Natural killer cell (primary cell): Measurements from ENCODE around the gene RRP1. TPM values are rescaled to one million over a fixed set of nuclear protein-coding genes. Genes with fewer than 3 reads are reported as not detected.

Source experiments
- ATAC-seq, 3 donors: fragments of 150-1000 bp in 2 of 3; fragments of 200-7000 bp in 1 of 3; cut with Tn5 transposase; 1 replicate in 1 of 3; 2 replicates in 2 of 3; pipeline ENCODE4 v1.10.0; 2021; ENCODE audit warnings: mild to moderate bottlenecking in 2 of 3, moderate library complexity in 2 of 3
- DNase-seq, 2 donors: peaks; one replicate each; pipeline versions ENCODE4 v3.0.0 to v3.0.0-alpha.2; 2013 to 2021; ENCODE audit warnings: mixed read lengths in 1 of 2
- H3K27ac ChIP-seq: one replicate; pipeline ENCODE4 v1.5.1; 2013; ENCODE audit warnings: mild to moderate bottlenecking, low read length
- H3K27me3 ChIP-seq: one replicate; pipeline ENCODE4 v1.6.1; 2013; ENCODE audit warnings: low read length; ENCODE audit not compliant: control insufficient read depth, insufficient read depth
- H3K36me3 ChIP-seq: one replicate; pipeline ENCODE4 v1.6.1; 2013; ENCODE audit warnings: low read length; ENCODE audit not compliant: control insufficient read depth, insufficient read depth
- H3K4me1 ChIP-seq: one replicate; pipeline ENCODE4 v1.6.1; 2013; ENCODE audit warnings: low read length; ENCODE audit not compliant: control insufficient read depth, insufficient read depth
- H3K4me3 ChIP-seq: one replicate; pipeline ENCODE4 v1.5.1; 2013; ENCODE audit warnings: low read length
- H3K9me3 ChIP-seq: one replicate; pipeline ENCODE4 v1.6.1; 2013; ENCODE audit warnings: low read length; ENCODE audit not compliant: control insufficient read depth, insufficient read depth
- H3K27ac Mint-ChIP-seq, 2 donors: one replicate each; pipeline ENCODE4 v1.8.0; 2022; ENCODE audit warnings: mild to moderate bottlenecking in 2 of 2, mixed read lengths in 2 of 2, moderate library complexity in 1 of 2
- H3K27me3 Mint-ChIP-seq, 2 donors: one replicate each; pipeline ENCODE4 v1.8.0; 2022; ENCODE audit warnings: low read depth in 2 of 2, mixed read lengths in 2 of 2
- H3K36me3 Mint-ChIP-seq: one replicate; pipeline ENCODE4 v1.8.0; 2022; ENCODE audit warnings: mixed read lengths
- H3K4me1 Mint-ChIP-seq, 2 donors: one replicate each; pipeline ENCODE4 v1.8.0; 2022; ENCODE audit warnings: mixed read lengths in 2 of 2
- H3K4me3 Mint-ChIP-seq: one replicate; pipeline ENCODE4 v1.8.0; 2022; ENCODE audit warnings: mild to moderate bottlenecking, moderate library complexity, mixed read lengths
- H3K9me3 Mint-ChIP-seq, 2 donors: one replicate each; pipeline ENCODE4 v1.8.0; 2022; ENCODE audit warnings: mixed read lengths in 2 of 2
- CTCF ChIP-seq: fragments of 200-600 bp; IDR thresholded peaks from one replicate; pipeline ENCODE4 v1.8.0; 2022; ENCODE audit warnings: antibody characterized with exemption
- WGBS: methylation state at CpG from one replicate; pipeline ENCODE4 v1.1.7; 2013; ENCODE audit warnings: missing lambda C conversion rate; ENCODE audit not compliant: insufficient coverage; 5-methylcytosine and 5-hydroxymethylcytosine counted together
- intact Hi-C: fragments of 100-400 bp; cut with micrococcal nuclease; formaldehyde crosslinking; loops from one replicate; pipeline ENCODE4 v1.14.2; 2022
- total RNA-seq, 4 donors: library from RNA; stranded (reverse); fragments of 120-200 nt in 1 of 4; gene quantifications; one replicate each; pipeline versions ENCODE4 v1.2.3 to v1.2.4, GENCODE V29; 2013 to 2022

The RRP1 gene
- total RNA-seq, 3 donors from 2014 or later (not counting 1 experiment from before 2014, with no cell fraction given): 15.7 to 24.6 (median 23.7) TPM

- DNase-seq: no peak
- Mint-ChIP-seq H3K4me1 (peaks cover 0 to 6% of the 10 kb centered on the region in 2 donors), H3K4me3 (no peak overlapping the region), H3K27ac (no peak overlapping the region), H3K27me3 (peaks cover 6 to 8% of the 10 kb centered on the region in 2 donors), H3K9me3 (no peaks in the 10 kb centered on the region), H3K36me3 (no peaks in the 10 kb centered on the region)
- H3K27ac ChIP-seq: no peak overlapping the region
- H3K9me3 ChIP-seq: no peaks in the 10 kb centered on the region
- no peak overlapping the region for H3K4me3 ChIP-seq
- H3K36me3 ChIP-seq: no peaks in the 10 kb centered on the region
- ATAC-seq: no peak
- H3K4me1 ChIP-seq: no peaks in the 10 kb centered on the region
- no peak for TF ChIP-seq CTCF
- WGBS: 95% methylated on average over 13 of the region's 13 CpGs
- intact Hi-C loops: no loop called here
- H3K27me3 ChIP-seq: no peaks in the 10 kb centered on the region
These were observed 56.0 kb downstream of the RRP1 start for GRCh38 chr21:43845386-43845785.

GRCh38 chr21:43846430-43846829, 57.1 kb downstream of the RRP1 start:
- Histone ChIP-seq H3K9me3 (peaks cover 6% of the 10 kb centered on the region), H3K4me1 (no peaks in the 10 kb centered on the region), H3K4me3 (no peak overlapping the region), H3K27ac (no peak overlapping the region), H3K36me3 (no peaks in the 10 kb centered on the region), H3K27me3 (no peaks in the 10 kb centered on the region)
- ATAC-seq: no peak
- no peak for DNase-seq
- no peaks in the 10 kb centered on the region for H3K36me3 Mint-ChIP-seq
- no peaks in the 10 kb centered on the region for H3K9me3 Mint-ChIP-seq
- TF ChIP-seq CTCF: no peak
- H3K4me1 Mint-ChIP-seq: peaks cover 0 to 6% of the 10 kb centered on the region in 2 donors
- intact Hi-C loops: no loop called here
- 97% methylated on average over 6 of the region's 6 CpGs for WGBS
- peaks cover 6 to 18% of the 10 kb centered on the region in 2 donors for H3K27me3 Mint-ChIP-seq
- H3K27ac Mint-ChIP-seq: no peak overlapping the region
- no peak overlapping the region for H3K4me3 Mint-ChIP-seq

- H3K4me3 ChIP-seq: no peak overlapping the region
- Mint-ChIP-seq H3K9me3 (no peaks in the 10 kb centered on the region), H3K27me3 (peaks cover 6 to 18% of the 10 kb centered on the region in 2 donors), H3K4me3 (no peak overlapping the region), H3K36me3 (no peaks in the 10 kb centered on the region), H3K27ac (no peak overlapping the region), H3K4me1 (peaks cover 0 to 6% of the 10 kb centered on the region in 2 donors)
- intact Hi-C loops: no loop called here
- no peak for DNase-seq
- WGBS: 96% methylated on average over 14 of the region's 14 CpGs
- TF ChIP-seq CTCF: no peak
- no peaks in the 10 kb centered on the region for H3K27me3 ChIP-seq
- no peaks in the 10 kb centered on the region for H3K36me3 ChIP-seq
- H3K27ac ChIP-seq: no peak overlapping the region
- ATAC-seq: no peak
- H3K9me3 ChIP-seq: peaks cover 6% of the 10 kb centered on the region
- H3K4me1 ChIP-seq: no peaks in the 10 kb centered on the region
These were observed 57.9 kb downstream of the RRP1 start for GRCh38 chr21:43847301-43847700.

- Mint-ChIP-seq H3K27ac (no peak overlapping the region), H3K27me3 (peaks cover 8 to 24% of the 10 kb centered on the region in 2 donors), H3K4me1 (no peaks in the 10 kb centered on the region), H3K36me3 (no peaks in the 10 kb centered on the region), H3K4me3 (no peak overlapping the region), H3K9me3 (no peaks in the 10 kb centered on the region)
- Histone ChIP-seq H3K4me1 (no peaks in the 10 kb centered on the region), H3K27ac (no peak overlapping the region), H3K27me3 (no peaks in the 10 kb centered on the region), H3K36me3 (no peaks in the 10 kb centered on the region), H3K9me3 (peaks cover 6% of the 10 kb centered on the region), H3K4me3 (no peak overlapping the region)
- no peak for ATAC-seq
- no peak for DNase-seq
- no peak for TF ChIP-seq CTCF
- WGBS: 90% methylated on average over 10 of the region's 10 CpGs
- intact Hi-C loops: no loop called here
These were observed 59.4 kb downstream of the RRP1 start for GRCh38 chr21:43848771-43849170.
